ENCODE measurements around the gene SLC9A3. TPM values are rescaled to one million over a fixed set of nuclear protein-coding genes. Genes with fewer than 3 reads are reported as not detected.

SLC9A3 gene
- total RNA-seq, 2 experiments from 2014 or later: 1.7 to 1.8 TPM

GRCh38 chr5:431001-431710 lies 93.1 kb downstream of the SLC9A3 start:
- H3K4me3 Mint-ChIP-seq: no peak overlapping the region
- intact Hi-C loops (cut with micrococcal nuclease): no loop called here
- peaks cover 13% of the 10 kb centered on the region for H3K27me3 Mint-ChIP-seq
- peaks cover 2% of the 10 kb centered on the region for H3K36me3 Mint-ChIP-seq
- CTCF ChIA-PET: interaction anchor here (0.5 to 3.3 kb wide), 12 partner anchors 11 to 244 kb away, joined by 3 to 19 read pairs (median 4); partner anchors contain the start of gene PDCD6
- no peak overlapping the region for H3K27ac Mint-ChIP-seq
- H3K4me1 Mint-ChIP-seq (ENCODE audit: low read depth): no peaks in the 10 kb centered on the region
- POLR2A ChIA-PET: no interaction called here
- peak; percentile 61 for DNase-seq
- no peaks in the 10 kb centered on the region for H3K9me3 Mint-ChIP-seq

- no peaks in the 10 kb centered on the region for H3K9me3 Mint-ChIP-seq
- H3K27me3 Mint-ChIP-seq: peaks cover 16% of the 10 kb centered on the region
- ChIA-PET POLR2A (no interaction called here), CTCF (interaction anchor here (1.0 to 3.3 kb wide), 6 partner anchors 9 to 243 kb away, joined by 3 to 19 read pairs (median 4); no protein-coding TSS in a partner anchor)
- H3K4me3 Mint-ChIP-seq: no peak overlapping the region
- no peak for DNase-seq
- H3K27ac Mint-ChIP-seq: no peak overlapping the region
- no peaks in the 10 kb centered on the region for H3K4me1 Mint-ChIP-seq (ENCODE audit: low read depth)
- peaks cover 2% of the 10 kb centered on the region for H3K36me3 Mint-ChIP-seq
- intact Hi-C loops (cut with micrococcal nuclease): no loop called here
Observed at GRCh38 chr5:430214-430925, 93.9 kb downstream of the SLC9A3 start.

- ChIA-PET POLR2A (no interaction called here), CTCF (interaction anchor here (1.2 to 3.0 kb wide), 4 partner anchors 10 to 242 kb away, joined by 3 to 19 read pairs (median 4); no protein-coding TSS in a partner anchor)
- Mint-ChIP-seq H3K9me3 (no peaks in the 10 kb centered on the region), H3K4me3 (no peak overlapping the region), H3K36me3 (peaks cover 2% of the 10 kb centered on the region), H3K27ac (no peak overlapping the region), H3K27me3 (peaks cover 16% of the 10 kb centered on the region), H3K4me1 (ENCODE audit: low read depth) (no peaks in the 10 kb centered on the region)
- DNase-seq: no peak
- intact Hi-C loops (cut with micrococcal nuclease): loop anchor here (5.0 kb wide), 1 partner anchor 242 kb away; no protein-coding TSS in a partner anchor
Observed at GRCh38 chr5:429453-430188, 94.6 kb downstream of the SLC9A3 start.

- Mint-ChIP-seq H3K4me1 (ENCODE audit: low read depth) (no peaks in the 10 kb centered on the region), H3K27ac (no peak overlapping the region), H3K9me3 (no peaks in the 10 kb centered on the region), H3K4me3 (no peak overlapping the region), H3K36me3 (peaks cover 2% of the 10 kb centered on the region), H3K27me3 (peaks cover 16% of the 10 kb centered on the region)
- DNase-seq: no peak
- CTCF ChIA-PET: interaction anchor here (0.9 to 1.5 kb wide), 3 partner anchors 18 to 240 kb away, joined by 4 to 7 read pairs (median 5); no protein-coding TSS in a partner anchor
- POLR2A ChIA-PET: no interaction called here
- intact Hi-C loops (cut with micrococcal nuclease): loop anchor here (5.0 kb wide), 1 partner anchor 242 kb away; no protein-coding TSS in a partner anchor
Observed at GRCh38 chr5:428754-429452, 95.3 kb downstream of the SLC9A3 start.

GRCh38 chr5:428219-428618 lies 96.0 kb downstream of the SLC9A3 start:
- Mint-ChIP-seq H3K4me3 (no peak overlapping the region), H3K4me1 (ENCODE audit: low read depth) (no peaks in the 10 kb centered on the region), H3K36me3 (peaks cover 2% of the 10 kb centered on the region), H3K27ac (no peak overlapping the region), H3K27me3 (peaks cover 16% of the 10 kb centered on the region), H3K9me3 (no peaks in the 10 kb centered on the region)
- ChIA-PET POLR2A (interaction anchor here (1.0 kb wide), 1 partner anchor 111 kb away, joined by 3 read pairs; no protein-coding TSS in a partner anchor), CTCF (interaction anchor here (0.9 to 1.5 kb wide), 3 partner anchors 18 to 240 kb away, joined by 4 to 7 read pairs (median 5); no protein-coding TSS in a partner anchor)
- intact Hi-C loops (cut with micrococcal nuclease): loop anchor here (5.0 kb wide), 1 partner anchor 241 kb away; no protein-coding TSS in a partner anchor
- DNase-seq: no peak

- peaks cover 15% of the 10 kb centered on the region for H3K27me3 Mint-ChIP-seq
- H3K4me3 Mint-ChIP-seq: no peak overlapping the region
- H3K9me3 Mint-ChIP-seq: no peaks in the 10 kb centered on the region
- intact Hi-C loops (cut with micrococcal nuclease): loop anchor here (5.0 kb wide), 1 partner anchor 240 kb away; no protein-coding TSS in a partner anchor
- ChIA-PET CTCF (interaction anchor here (0.9 to 1.5 kb wide), 2 partner anchors 19 to 111 kb away, joined by 5 to 7 read pairs; no protein-coding TSS in a partner anchor), POLR2A (interaction anchor here (1.0 kb wide), 1 partner anchor 111 kb away, joined by 3 read pairs; no protein-coding TSS in a partner anchor)
- no peak overlapping the region for H3K27ac Mint-ChIP-seq
- H3K36me3 Mint-ChIP-seq: peaks cover 2% of the 10 kb centered on the region
- no peaks in the 10 kb centered on the region for H3K4me1 Mint-ChIP-seq (ENCODE audit: low read depth)
- DNase-seq: no peak
Observed at GRCh38 chr5:427415-428087, 96.7 kb downstream of the SLC9A3 start.

GRCh38 chr5:426392-426976 lies 97.8 kb downstream of the SLC9A3 start:
- H3K9me3 Mint-ChIP-seq: no peaks in the 10 kb centered on the region
- CTCF ChIA-PET: interaction anchor here (0.6 to 2.3 kb wide), 6 partner anchors 20 to 238 kb away, joined by 3 to 24 read pairs (median 3); no protein-coding TSS in a partner anchor
- POLR2A ChIA-PET: no interaction called here
- DNase-seq: no peak
- no peak overlapping the region for H3K27ac Mint-ChIP-seq
- no peaks in the 10 kb centered on the region for H3K4me1 Mint-ChIP-seq (ENCODE audit: low read depth)
- H3K4me3 Mint-ChIP-seq: no peak overlapping the region
- intact Hi-C loops (cut with micrococcal nuclease): loop anchor here (5.0 kb wide), 1 partner anchor 239 kb away; no protein-coding TSS in a partner anchor
- peaks cover 10% of the 10 kb centered on the region for H3K27me3 Mint-ChIP-seq
- no peaks in the 10 kb centered on the region for H3K36me3 Mint-ChIP-seq

GRCh38 chr5:425714-426113 lies 98.5 kb downstream of the SLC9A3 start:
- CTCF ChIA-PET: interaction anchor here (0.6 to 2.3 kb wide), 6 partner anchors 21 to 237 kb away, joined by 3 to 24 read pairs (median 3); no protein-coding TSS in a partner anchor
- peak; percentile 40 for DNase-seq
- POLR2A ChIA-PET: no interaction called here
- Mint-ChIP-seq H3K27ac (no peak overlapping the region), H3K36me3 (no peaks in the 10 kb centered on the region), H3K4me1 (ENCODE audit: low read depth) (no peaks in the 10 kb centered on the region), H3K9me3 (no peaks in the 10 kb centered on the region), H3K4me3 (no peak overlapping the region), H3K27me3 (peaks cover 10% of the 10 kb centered on the region)
- intact Hi-C loops (cut with micrococcal nuclease): loop anchor here (5.0 kb wide), 1 partner anchor 238 kb away; no protein-coding TSS in a partner anchor

- no peak for DNase-seq
- Mint-ChIP-seq H3K27ac (no peak overlapping the region), H3K9me3 (no peaks in the 10 kb centered on the region), H3K27me3 (peaks cover 10% of the 10 kb centered on the region), H3K4me3 (no peak overlapping the region), H3K36me3 (no peaks in the 10 kb centered on the region), H3K4me1 (ENCODE audit: low read depth) (no peaks in the 10 kb centered on the region)
- ChIA-PET POLR2A (no interaction called here), CTCF (interaction anchor here (0.9 to 2.3 kb wide), 2 partner anchors 108 to 236 kb away, joined by 3 to 24 read pairs; no protein-coding TSS in a partner anchor)
- intact Hi-C loops (cut with micrococcal nuclease): loop anchor here (5.0 kb wide), 1 partner anchor 237 kb away; no protein-coding TSS in a partner anchor
Observed at GRCh38 chr5:424301-425110, 99.7 kb downstream of the SLC9A3 start.
